WTC11 (cell line): Measurements from ENCODE around the gene SLC35A3.

Source experiments
- ESRRA ChIP-seq: sonication (generic); formaldehyde crosslinking; IDR thresholded peaks from 2 replicates; pipeline ENCODE4 v1.8.1; 2022; ENCODE audit warnings: mild to moderate bottlenecking, missing genetic modification reagents, borderline replicate concordance
- KAT7 ChIP-seq: sonication (generic); formaldehyde crosslinking; IDR thresholded peaks from 2 replicates; pipeline ENCODE4 v1.8.1; 2023; ENCODE audit warnings: missing genetic modification reagents, mild to moderate bottlenecking, borderline replicate concordance
- ZBTB21 ChIP-seq: sonication (generic); formaldehyde crosslinking; IDR thresholded peaks from 2 replicates; pipeline ENCODE4 v1.8.1; 2023; ENCODE audit warnings: mild to moderate bottlenecking, missing genetic modification reagents, borderline replicate concordance
- TF ChIP-seq, protein P1 (sequence below): fragments of 200-600 bp; IDR thresholded peaks from 2 replicates; pipeline ENCODE4 v1.8.0; 2022; ENCODE audit warnings: antibody characterized with exemption

DNA sequence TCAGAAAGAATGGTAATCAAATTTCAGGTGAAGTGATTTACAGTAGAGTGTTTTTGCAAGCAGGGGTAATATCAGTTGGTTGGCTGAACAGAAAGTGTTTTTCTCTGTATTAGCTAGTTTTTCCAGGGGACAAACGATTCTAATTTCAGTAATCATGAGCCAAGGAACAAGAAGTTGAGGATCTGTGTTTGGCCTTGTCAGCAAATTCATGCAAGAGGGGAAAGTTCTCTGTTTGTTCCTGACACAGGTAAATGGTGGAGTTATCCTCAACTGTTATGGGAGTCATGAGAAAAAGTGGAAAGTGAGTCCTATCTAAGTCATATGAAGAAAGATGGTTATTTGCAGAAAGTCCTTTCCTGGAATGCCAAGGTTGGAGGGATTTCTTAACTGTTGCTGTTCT lies 24.6 kb upstream of the SLC35A3 start:
- TF ChIP-seq, protein P1, sequence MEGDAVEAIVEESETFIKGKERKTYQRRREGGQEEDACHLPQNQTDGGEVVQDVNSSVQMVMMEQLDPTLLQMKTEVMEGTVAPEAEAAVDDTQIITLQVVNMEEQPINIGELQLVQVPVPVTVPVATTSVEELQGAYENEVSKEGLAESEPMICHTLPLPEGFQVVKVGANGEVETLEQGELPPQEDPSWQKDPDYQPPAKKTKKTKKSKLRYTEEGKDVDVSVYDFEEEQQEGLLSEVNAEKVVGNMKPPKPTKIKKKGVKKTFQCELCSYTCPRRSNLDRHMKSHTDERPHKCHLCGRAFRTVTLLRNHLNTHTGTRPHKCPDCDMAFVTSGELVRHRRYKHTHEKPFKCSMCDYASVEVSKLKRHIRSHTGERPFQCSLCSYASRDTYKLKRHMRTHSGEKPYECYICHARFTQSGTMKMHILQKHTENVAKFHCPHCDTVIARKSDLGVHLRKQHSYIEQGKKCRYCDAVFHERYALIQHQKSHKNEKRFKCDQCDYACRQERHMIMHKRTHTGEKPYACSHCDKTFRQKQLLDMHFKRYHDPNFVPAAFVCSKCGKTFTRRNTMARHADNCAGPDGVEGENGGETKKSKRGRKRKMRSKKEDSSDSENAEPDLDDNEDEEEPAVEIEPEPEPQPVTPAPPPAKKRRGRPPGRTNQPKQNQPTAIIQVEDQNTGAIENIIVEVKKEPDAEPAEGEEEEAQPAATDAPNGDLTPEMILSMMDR = no peak
- no peak for TF ChIP-seq KAT7 (CRISPR knock-in tag)
- no peak for TF ChIP-seq ZBTB21 (CRISPR knock-in tag)
- no peak for TF ChIP-seq ESRRA
